HG02973 (cell line): ENCODE results near the gene AGBL4.

Experiments
- ATAC-seq: cut with Tn5 transposase; IDR thresholded peaks from one replicate; pipeline ENCODE4 v1.9.1; 2021; ENCODE audit warnings: moderate library complexity; ENCODE audit not compliant: unreplicated experiment

Gene AGBL4

GRCh38 chr1:48948562-48948961 is 1075.2 kb downstream of the AGBL4 start:
- ATAC-seq = no peak

- no peak for ATAC-seq
These were observed 1075.8 kb downstream of the AGBL4 start for GRCh38 chr1:48947761-48948537.

- no peak for ATAC-seq
These were observed 1077.7 kb downstream of the AGBL4 start for GRCh38 chr1:48946070-48946469.

- no peak for ATAC-seq
These were observed 1078.9 kb downstream of the AGBL4 start for GRCh38 chr1:48944811-48945210.

- ATAC-seq = no peak
These were observed 1079.9 kb downstream of the AGBL4 start for GRCh38 chr1:48943826-48944225.

GRCh38 chr1:48943393-48943792 is 1080.4 kb downstream of the AGBL4 start:
- ATAC-seq = no peak

GRCh38 chr1:48940962-48941732 is 1082.6 kb downstream of the AGBL4 start:
- ATAC-seq = no peak

GRCh38 chr1:48940354-48940753 is 1083.4 kb downstream of the AGBL4 start:
- no peak for ATAC-seq

GRCh38 chr1:48939828-48940227 is 1083.9 kb downstream of the AGBL4 start:
- no peak for ATAC-seq

- no peak for ATAC-seq
These were observed 1084.7 kb downstream of the AGBL4 start for GRCh38 chr1:48939042-48939441.

GRCh38 chr1:48937732-48938131 is 1086.0 kb downstream of the AGBL4 start:
- ATAC-seq = no peak

GRCh38 chr1:48936436-48936835 is 1087.3 kb downstream of the AGBL4 start:
- ATAC-seq = no peak

- no peak for ATAC-seq
These were observed 1091.4 kb downstream of the AGBL4 start for GRCh38 chr1:48932366-48932765.

GRCh38 chr1:48931506-48932192 is 1092.1 kb downstream of the AGBL4 start:
- no peak for ATAC-seq

- no peak for ATAC-seq
These were observed 1093.7 kb downstream of the AGBL4 start for GRCh38 chr1:48930011-48930410.

GRCh38 chr1:48924099-48924498 is 1099.7 kb downstream of the AGBL4 start:
- no peak for ATAC-seq

- ATAC-seq = no peak
These were observed 1100.6 kb downstream of the AGBL4 start for GRCh38 chr1:48923116-48923515.

GRCh38 chr1:48920851-48921250 is 1102.9 kb downstream of the AGBL4 start:
- ATAC-seq = no peak

GRCh38 chr1:48917901-48918603 is 1105.7 kb downstream of the AGBL4 start:
- no peak for ATAC-seq

- no peak for ATAC-seq
These were observed 1106.7 kb downstream of the AGBL4 start for GRCh38 chr1:48917070-48917454.
